Smooth muscle cell (in vitro differentiated cells): ENCODE measurements around the gene KIF1C. TPM values are rescaled to one million over a fixed set of nuclear protein-coding genes. Genes with fewer than 3 reads are reported as not detected.

Experiments used
- DNase-seq: peaks from one replicate; lab custom pipeline; 2025; ENCODE audit not compliant: unreplicated experiment; lab: John Stamatoyannopoulos, UW
- H2AFZ ChIP-seq: fragments of 200-600 bp; sonication (generic); 2 replicates; pipeline ENCODE4 v1.6.0; 2016; ENCODE audit warnings: antibody characterized with exemption, low read depth, mild to moderate bottlenecking
- H3F3A ChIP-seq: fragments of 200-600 bp; sonication (generic); 2 replicates; pipeline ENCODE4 v1.6.0; 2017; ENCODE audit warnings: antibody characterized with exemption, low read depth
- H3K27ac ChIP-seq: fragments of 200-600 bp; sonication (generic); 2 replicates; pipeline ENCODE4 v1.5.1; 2016; ENCODE audit warnings: low read depth, mild to moderate bottlenecking
- H3K27me3 ChIP-seq: fragments of 200-600 bp; sonication (generic); 2 replicates; pipeline ENCODE4 v1.6.1; 2016; ENCODE audit warnings: low read depth, mild to moderate bottlenecking
- H3K36me3 ChIP-seq: fragments of 200-600 bp; sonication (generic); 2 replicates; pipeline ENCODE4 v1.5.1; 2016; ENCODE audit warnings: low read depth
- H3K4me1 ChIP-seq: fragments of 200-600 bp; sonication (generic); 2 replicates; pipeline ENCODE4 v1.5.1; 2016; ENCODE audit warnings: low read depth
- H3K4me2 ChIP-seq: fragments of 200-600 bp; sonication (generic); 2 replicates; pipeline ENCODE4 v1.6.0; 2016; ENCODE audit warnings: mild to moderate bottlenecking
- H3K4me3 ChIP-seq: fragments of 200-600 bp; sonication (generic); 2 replicates; pipeline ENCODE4 v1.5.1; 2016; ENCODE audit warnings: mild to moderate bottlenecking
- H3K79me2 ChIP-seq: fragments of 200-600 bp; sonication (generic); 2 replicates; pipeline ENCODE4 v1.6.0; 2016; ENCODE audit warnings: low read depth, mild to moderate bottlenecking
- H3K9ac ChIP-seq: fragments of 200-600 bp; sonication (generic); 2 replicates; pipeline ENCODE4 v1.6.0; 2016; ENCODE audit warnings: low read depth
- H3K9me3 ChIP-seq: fragments of 200-600 bp; sonication (generic); replicated peaks from 2 replicates; pipeline ENCODE4 v1.5.1; 2016; ENCODE audit warnings: low read depth
- H4K20me1 ChIP-seq: fragments of 200-600 bp; sonication (generic); 2 replicates; pipeline ENCODE4 v1.6.0; 2016; ENCODE audit warnings: low read depth
- WGBS: methylation state at CpG from one replicate; pipeline ENCODE4 v1.1.7; 2016; ENCODE audit warnings: low lambda C conversion rate; 5-methylcytosine and 5-hydroxymethylcytosine counted together
- polyA plus RNA-seq: library from polyadenylated mRNA; unstranded; fragments of >200 nt; fragmentation: Nextera tagmentation; extraction: Ambion mirVana; gene quantifications from 2 replicates; pipeline ENCODE4 v1.2.1, GENCODE V29; 2016
- total RNA-seq: library from RNA; depleted of rRNA; stranded (reverse); fragments of >200 nt; gene quantifications from 2 replicates; pipeline ENCODE4 v1.2.3, GENCODE V29; 2014
- TF ChIP-seq, protein P1 (sequence below): fragments of 200-600 bp; sonication (generic); IDR thresholded peaks from 2 replicates; pipeline ENCODE4 v1.5.1; 2017; ENCODE audit warnings: borderline replicate concordance, mild to moderate bottlenecking, antibody characterized with exemption; ENCODE audit not compliant: insufficient read depth, poor library complexity, severe bottlenecking

The KIF1C gene
- total and polyA plus RNA-seq, 2 experiments from 2014 or later: 20.9 to 36.2 TPM

DNA sequence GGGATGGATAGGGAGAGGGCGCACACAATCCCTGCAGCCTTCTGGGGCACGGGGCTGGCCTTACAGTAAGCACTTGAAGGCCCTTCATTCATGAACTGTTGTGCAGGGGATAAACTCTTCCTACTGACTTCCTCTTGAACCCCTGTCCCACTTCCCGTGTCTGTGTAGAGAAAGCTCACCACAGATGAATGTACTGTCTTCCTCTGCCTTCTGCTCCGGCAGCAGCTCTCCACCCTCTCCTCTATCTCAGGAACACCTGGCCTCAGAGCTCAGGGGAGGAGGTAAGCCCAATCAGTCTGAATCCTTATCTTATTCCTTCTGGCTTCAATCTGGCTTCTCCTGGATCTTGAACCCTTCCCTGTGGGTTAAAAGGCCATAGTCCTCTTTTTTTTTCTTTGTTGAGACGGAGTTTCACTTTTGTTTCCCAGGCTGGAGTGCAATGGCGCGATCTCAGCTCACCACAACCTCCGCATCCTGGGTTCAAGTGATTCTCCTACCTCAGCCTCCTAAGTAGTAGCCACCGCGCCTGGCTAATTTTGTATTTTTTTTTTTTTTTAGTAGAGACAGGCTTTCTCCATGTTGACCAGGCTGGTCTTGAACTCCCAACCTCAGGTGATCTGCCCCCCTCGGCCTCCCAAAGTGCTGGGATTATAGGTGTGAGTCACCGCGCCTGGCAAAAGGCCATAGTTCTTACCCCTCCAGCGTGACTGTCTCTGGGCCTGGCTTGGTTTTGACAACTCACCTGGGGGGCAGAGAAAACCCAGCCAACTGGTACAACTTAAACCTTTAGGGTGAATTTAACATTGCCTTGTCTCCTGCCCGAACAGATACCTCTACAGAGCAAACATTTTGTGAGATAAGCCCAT is 44.6 kb downstream of the KIF1C start:
- TF ChIP-seq, protein P1, sequence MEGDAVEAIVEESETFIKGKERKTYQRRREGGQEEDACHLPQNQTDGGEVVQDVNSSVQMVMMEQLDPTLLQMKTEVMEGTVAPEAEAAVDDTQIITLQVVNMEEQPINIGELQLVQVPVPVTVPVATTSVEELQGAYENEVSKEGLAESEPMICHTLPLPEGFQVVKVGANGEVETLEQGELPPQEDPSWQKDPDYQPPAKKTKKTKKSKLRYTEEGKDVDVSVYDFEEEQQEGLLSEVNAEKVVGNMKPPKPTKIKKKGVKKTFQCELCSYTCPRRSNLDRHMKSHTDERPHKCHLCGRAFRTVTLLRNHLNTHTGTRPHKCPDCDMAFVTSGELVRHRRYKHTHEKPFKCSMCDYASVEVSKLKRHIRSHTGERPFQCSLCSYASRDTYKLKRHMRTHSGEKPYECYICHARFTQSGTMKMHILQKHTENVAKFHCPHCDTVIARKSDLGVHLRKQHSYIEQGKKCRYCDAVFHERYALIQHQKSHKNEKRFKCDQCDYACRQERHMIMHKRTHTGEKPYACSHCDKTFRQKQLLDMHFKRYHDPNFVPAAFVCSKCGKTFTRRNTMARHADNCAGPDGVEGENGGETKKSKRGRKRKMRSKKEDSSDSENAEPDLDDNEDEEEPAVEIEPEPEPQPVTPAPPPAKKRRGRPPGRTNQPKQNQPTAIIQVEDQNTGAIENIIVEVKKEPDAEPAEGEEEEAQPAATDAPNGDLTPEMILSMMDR: no peak
- WGBS: 92% methylated on average over 15 of the region's 15 CpGs

DNA sequence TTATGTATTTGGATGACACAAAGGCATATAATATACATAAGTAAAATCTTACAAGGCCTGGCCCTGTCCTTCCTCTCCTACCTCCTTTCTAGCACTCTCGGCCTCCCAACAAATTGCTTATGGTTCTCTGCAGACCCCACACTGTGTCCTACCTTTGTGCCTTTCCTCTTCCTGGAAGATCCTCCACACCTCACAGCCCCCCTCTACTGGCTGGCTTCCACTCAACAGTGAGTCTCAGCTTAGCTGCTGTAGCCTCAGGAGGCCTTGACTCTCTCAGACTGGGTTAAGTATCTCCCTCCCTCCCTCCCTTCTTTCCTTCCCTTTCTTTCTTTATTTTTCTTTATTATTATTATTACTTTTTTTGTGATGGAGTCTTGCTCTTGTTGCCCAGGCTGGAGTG is 45.8 kb downstream of the KIF1C start:
- no peaks in the 10 kb centered on the region for H3K36me3 ChIP-seq
- H3K9me3 ChIP-seq: no peaks in the 10 kb centered on the region
- no peak overlapping the region for H3K4me3 ChIP-seq
- H3K27ac ChIP-seq: no peak overlapping the region
- no peak overlapping the region for H3K4me2 ChIP-seq
- H3K27me3 ChIP-seq: no peaks in the 10 kb centered on the region
- H3K4me1 ChIP-seq: no peaks in the 10 kb centered on the region
- no peak overlapping the region for H2AFZ ChIP-seq
- no peaks in the 10 kb centered on the region for H3K79me2 ChIP-seq
- no peaks in the 10 kb centered on the region for H4K20me1 ChIP-seq
- no peak overlapping the region for H3K9ac ChIP-seq
- TF ChIP-seq, protein P1: no peak
- 100% methylated on average over 1 of the region's 1 CpG for WGBS
- DNase-seq: no peak
- no peaks in the 10 kb centered on the region for H3F3A ChIP-seq

More for the DNA sequence above, 44.6 kb downstream of the KIF1C start:
- H3K27me3 ChIP-seq: no peaks in the 10 kb centered on the region
- H3K9ac ChIP-seq: no peak overlapping the region
- H2AFZ ChIP-seq: no peak overlapping the region
- H3K27ac ChIP-seq: no peak overlapping the region
- no peak overlapping the region for H3K4me3 ChIP-seq
- DNase-seq: no peak
- H3K4me2 ChIP-seq: no peak overlapping the region
- H4K20me1 ChIP-seq: no peaks in the 10 kb centered on the region
- no peaks in the 10 kb centered on the region for H3K79me2 ChIP-seq
- no peaks in the 10 kb centered on the region for H3K36me3 ChIP-seq
- H3K4me1 ChIP-seq: no peaks in the 10 kb centered on the region
- H3F3A ChIP-seq: no peaks in the 10 kb centered on the region
- no peaks in the 10 kb centered on the region for H3K9me3 ChIP-seq

DNA sequence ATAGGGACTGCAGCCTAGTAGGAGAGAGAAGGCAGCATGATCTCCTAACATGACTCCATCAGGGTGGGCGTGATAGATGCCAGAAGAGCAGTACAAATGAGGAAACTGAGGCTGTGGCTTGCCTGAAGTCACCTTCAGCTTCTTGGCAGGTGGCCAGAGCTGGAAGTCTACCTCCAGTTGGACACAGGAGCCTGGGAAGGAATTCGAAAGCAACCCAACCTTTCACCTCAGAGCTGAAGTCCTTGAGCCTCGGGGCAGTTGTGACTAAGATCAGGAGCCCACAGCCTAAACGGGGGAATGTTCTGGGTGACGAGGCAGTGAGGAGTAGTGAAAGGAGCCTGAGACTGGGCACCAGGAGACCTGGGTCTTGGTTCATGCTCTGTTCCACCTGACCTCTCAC is 46.9 kb downstream of the KIF1C start:
- Histone ChIP-seq H3F3A (no peaks in the 10 kb centered on the region), H3K9ac (no peak overlapping the region)
- WGBS: 85% methylated on average over 5 of the region's 5 CpGs

More for the DNA sequence above, 46.9 kb downstream of the KIF1C start:
- no peak overlapping the region for H3K27ac ChIP-seq
- H3K36me3 ChIP-seq: no peaks in the 10 kb centered on the region
- no peaks in the 10 kb centered on the region for H3K79me2 ChIP-seq
- no peak overlapping the region for H2AFZ ChIP-seq
- H3K4me1 ChIP-seq: no peaks in the 10 kb centered on the region
- H3K4me3 ChIP-seq: no peak overlapping the region
- TF ChIP-seq, protein P1: no peak
- no peaks in the 10 kb centered on the region for H3K9me3 ChIP-seq
- DNase-seq: no peak
- H3K4me2 ChIP-seq: no peak overlapping the region
- no peaks in the 10 kb centered on the region for H3K27me3 ChIP-seq
- H4K20me1 ChIP-seq: no peaks in the 10 kb centered on the region
